Caco-2 (cell line): ENCODE data around the gene KREMEN2. TPM values are rescaled to one million over a fixed set of nuclear protein-coding genes. Genes with fewer than 3 reads are reported as not detected.

Source experiments
- BruUV-seq: library from RNA; stranded (reverse); fragments of 400-500 nt; replicated peaks from 2 replicates; lab custom pipeline; 2021; lab: Mats Ljungman, UMichigan
- CTCF ChIA-PET: fragments of 300-600 bp; sonication (Branson Sonifier 250); formaldehyde crosslinking; loops from one replicate; lab custom pipeline; 2022; ENCODE audit warnings: antibody characterized with exemption; lab: Charles Lee
- POLR2A ChIA-PET: fragments of 300-600 bp; sonication (Branson Sonifier 250); formaldehyde crosslinking; loops from one replicate; lab custom pipeline; 2022; ENCODE audit warnings: antibody characterized with exemption; lab: Charles Lee
- DNase-seq, 2 experiments: peaks; one replicate each; pipeline versions ENCODE4 v3.0.0 to v3.0.0-alpha.2; 2020 to 2022
- H3K27me3 ChIP-seq: replicated peaks from 2 replicates; pipeline ENCODE4 v1.6.0; 2011; ENCODE audit warnings: low read length; ENCODE audit not compliant: control insufficient read depth, insufficient read depth
- H3K36me3 ChIP-seq: 2 replicates; pipeline ENCODE4 v1.5.1; 2011; ENCODE audit warnings: low read length; ENCODE audit not compliant: control insufficient read depth, insufficient read depth
- H3K4me1 ChIP-seq: fragments of 250-450 bp; sonication (Bioruptor Pico); 2 replicates; pipeline ENCODE4 v1.5.1; 2020; ENCODE audit warnings: mild to moderate bottlenecking
- H3K4me3 ChIP-seq: 2 replicates; pipeline ENCODE4 v1.5.1; 2011; ENCODE audit warnings: low read depth, mild to moderate bottlenecking, control low read depth, low read length
- H3K9me3 ChIP-seq: fragments of 250-450 bp; sonication (Bioruptor Pico); 2 replicates; pipeline ENCODE4 v1.5.1; 2020; ENCODE audit warnings: mild to moderate bottlenecking, moderate library complexity
- H3K27ac Mint-ChIP-seq: one replicate; pipeline ENCODE4 v1.8.0; 2022; ENCODE audit warnings: mixed read lengths; ENCODE audit not compliant: unreplicated experiment
- H3K27me3 Mint-ChIP-seq: one replicate; pipeline ENCODE4 v1.8.0; 2022; ENCODE audit warnings: mixed read lengths; ENCODE audit not compliant: insufficient read depth, unreplicated experiment
- H3K36me3 Mint-ChIP-seq: one replicate; pipeline ENCODE4 v1.8.0; 2022; ENCODE audit warnings: mild to moderate bottlenecking, mixed read lengths; ENCODE audit not compliant: insufficient read depth, unreplicated experiment
- H3K4me1 Mint-ChIP-seq: one replicate; pipeline ENCODE4 v1.8.0; 2022; ENCODE audit warnings: low read depth, mixed read lengths; ENCODE audit not compliant: unreplicated experiment
- H3K4me3 Mint-ChIP-seq: one replicate; pipeline ENCODE4 v1.8.0; 2022; ENCODE audit warnings: mild to moderate bottlenecking, moderate library complexity, mixed read lengths; ENCODE audit not compliant: unreplicated experiment
- H3K9me3 Mint-ChIP-seq: one replicate; pipeline ENCODE4 v1.8.0; 2022; ENCODE audit warnings: mixed read lengths; ENCODE audit not compliant: unreplicated experiment
- CTCF ChIP-seq, 2 experiments: fragments of 200-600 bp in 1 of 2; IDR thresholded peaks; 1 replicate in 1 of 2; 2 replicates in 1 of 2; pipeline versions ENCODE4 v1.5.1 to v1.8.0; 2011 to 2022; ENCODE audit warnings: antibody characterized with exemption in 1 of 2, control low read depth in 1 of 2, inconsistent platforms in 1 of 2, low read depth in 1 of 2, low read length in 1 of 2, mild to moderate bottlenecking in 1 of 2, moderate library complexity in 1 of 2; ENCODE audit not compliant: insufficient read depth in 1 of 2, severe bottlenecking in 1 of 2, unreplicated experiment in 1 of 2
- intact Hi-C: fragments of 100-400 bp; cut with micrococcal nuclease; formaldehyde crosslinking; loops from one replicate; pipeline ENCODE4 v1.10.0; 2022; ENCODE audit not compliant: unreplicated experiment
- total RNA-seq: library from RNA; stranded (reverse); gene quantifications from 2 replicates; pipeline ENCODE4 v1.2.3, GENCODE V29; 2022

The KREMEN2 gene
- total RNA-seq, 1 experiment from 2014 or later = 2.2 TPM

- H3K4me3 Mint-ChIP-seq = no peak overlapping the region
- DNase-seq = no peak
Observed at GRCh38 chr16:2933136-2933535, 30.9 kb upstream of the KREMEN2 start.

GRCh38 chr16:2933701-2934100, 30.4 kb upstream of the KREMEN2 start:
- Histone ChIP-seq H3K4me3 (no peak overlapping the region), H3K36me3 (no peaks in the 10 kb centered on the region; the same call in 1 of the 2 replicates), H3K27me3 (no peaks in the 10 kb centered on the region), H3K4me1 (no peaks in the 10 kb centered on the region), H3K9me3 (no peaks in the 10 kb centered on the region)
- intact Hi-C loops = no loop called here
- H3K4me1 Mint-ChIP-seq = no peaks in the 10 kb centered on the region
- ChIA-PET CTCF (no interaction called here), POLR2A (no interaction called here)
- no peak overlapping the region for H3K27ac Mint-ChIP-seq
- TF ChIP-seq CTCF (IDR thresholded peaks at IDR 0.05; ENCODE audit: insufficient read depth in 1 of 2, low read depth in 1 of 2, low read length in 1 of 2, severe bottlenecking in 1 of 2, unreplicated experiment in 1 of 2) = no peak
- H3K4me3 Mint-ChIP-seq = no peak overlapping the region
- H3K9me3 Mint-ChIP-seq = no peaks in the 10 kb centered on the region
- BruUV-seq = no TSS peak
- H3K27me3 Mint-ChIP-seq = no peaks in the 10 kb centered on the region
- DNase-seq = no peak
- H3K36me3 Mint-ChIP-seq = peaks cover 12% of the 10 kb centered on the region

More at GRCh38 chr16:2933136-2933535, 30.9 kb upstream of the KREMEN2 start:
- H3K9me3 Mint-ChIP-seq = no peaks in the 10 kb centered on the region
- H3K27me3 ChIP-seq = no peaks in the 10 kb centered on the region
- no peak overlapping the region for H3K4me3 ChIP-seq
- no peaks in the 10 kb centered on the region; the same call in 1 of the 2 replicates for H3K36me3 ChIP-seq
- ChIA-PET POLR2A (no interaction called here), CTCF (no interaction called here)
- no peak overlapping the region for H3K27ac Mint-ChIP-seq
- H3K9me3 ChIP-seq = no peaks in the 10 kb centered on the region
- intact Hi-C loops = no loop called here
- no peaks in the 10 kb centered on the region for H3K27me3 Mint-ChIP-seq
- no TSS peak for BruUV-seq
- no peak for TF ChIP-seq CTCF (IDR thresholded peaks at IDR 0.05; ENCODE audit: insufficient read depth in 1 of 2, low read depth in 1 of 2, low read length in 1 of 2, severe bottlenecking in 1 of 2, unreplicated experiment in 1 of 2)
- no peaks in the 10 kb centered on the region for H3K4me1 Mint-ChIP-seq
- no peaks in the 10 kb centered on the region for H3K4me1 ChIP-seq
- H3K36me3 Mint-ChIP-seq = peaks cover 12% of the 10 kb centered on the region

GRCh38 chr16:2934450-2934849, 29.6 kb upstream of the KREMEN2 start:
- Mint-ChIP-seq H3K27me3 (no peaks in the 10 kb centered on the region), H3K27ac (no peak overlapping the region), H3K9me3 (no peaks in the 10 kb centered on the region), H3K4me3 (no peak overlapping the region), H3K4me1 (no peaks in the 10 kb centered on the region), H3K36me3 (peaks cover 12% of the 10 kb centered on the region)
- TF ChIP-seq CTCF (IDR thresholded peaks at IDR 0.05; ENCODE audit: insufficient read depth in 1 of 2, low read depth in 1 of 2, low read length in 1 of 2, severe bottlenecking in 1 of 2, unreplicated experiment in 1 of 2) = no peak
- H3K4me1 ChIP-seq = no peaks in the 10 kb centered on the region
- H3K4me3 ChIP-seq = no peak overlapping the region
- DNase-seq = no peak
- intact Hi-C loops = no loop called here
- POLR2A ChIA-PET = interaction anchor here (0.6 kb wide), 2 partner anchors 11 to 60 kb away, joined by 3 to 12 read pairs; no protein-coding TSS in a partner anchor
- no TSS peak for BruUV-seq
- no peaks in the 10 kb centered on the region for H3K9me3 ChIP-seq
- no peaks in the 10 kb centered on the region for H3K27me3 ChIP-seq
- H3K36me3 ChIP-seq = no peaks in the 10 kb centered on the region; the same call in 1 of the 2 replicates
- CTCF ChIA-PET = no interaction called here
